GM15510 (cell line): ENCODE data around the gene HOXC10.

ENCODE experiments used
- POLR2A ChIP-seq: IDR thresholded peaks from 3 replicates; pipeline ENCODE4 v1.6.1; 2011; ENCODE audit warnings: borderline replicate concordance; ENCODE audit not compliant: insufficient read length; ENCODE audit errors: extremely low read depth

The HOXC10 gene

GRCh38 chr12:53955036-53955775 is 29.7 kb upstream of the HOXC10 start:
- no peak for TF ChIP-seq POLR2A

- no peak for TF ChIP-seq POLR2A
These were observed 29.1 kb upstream of the HOXC10 start for GRCh38 chr12:53955776-53956250.

GRCh38 chr12:53956251-53956887 is 28.6 kb upstream of the HOXC10 start:
- no peak for TF ChIP-seq POLR2A

- no peak for TF ChIP-seq POLR2A
These were observed 27.9 kb upstream of the HOXC10 start for GRCh38 chr12:53956914-53957536.

- no peak for TF ChIP-seq POLR2A
These were observed 26.8 kb upstream of the HOXC10 start for GRCh38 chr12:53958128-53958527.

GRCh38 chr12:53959314-53959713 is 25.6 kb upstream of the HOXC10 start:
- TF ChIP-seq POLR2A = no peak

- TF ChIP-seq POLR2A = no peak
These were observed 24.5 kb upstream of the HOXC10 start for GRCh38 chr12:53960187-53961024.

GRCh38 chr12:53961025-53961761 is 23.8 kb upstream of the HOXC10 start:
- no peak for TF ChIP-seq POLR2A

- no peak for TF ChIP-seq POLR2A
These were observed 21.9 kb upstream of the HOXC10 start for GRCh38 chr12:53963005-53963404.

- TF ChIP-seq POLR2A = no peak
These were observed 21.3 kb upstream of the HOXC10 start for GRCh38 chr12:53963434-53964314.

- no peak for TF ChIP-seq POLR2A
These were observed 20.6 kb upstream of the HOXC10 start for GRCh38 chr12:53964315-53964713.

GRCh38 chr12:53965281-53966084 is 19.5 kb upstream of the HOXC10 start:
- no peak for TF ChIP-seq POLR2A

GRCh38 chr12:53966085-53966384 is 18.9 kb upstream of the HOXC10 start:
- TF ChIP-seq POLR2A = no peak
